HepG2 (cell line): ENCODE data around the gene CCDC30. TPM values are rescaled to one million over a fixed set of nuclear protein-coding genes. Genes with fewer than 3 reads are reported as not detected.

Experiments
- ATAC-seq: fragments of 200-7000 bp; cut with Tn5 transposase; 3 replicates; pipeline ENCODE4 v1.9.1; 2020; ENCODE audit warnings: mild to moderate bottlenecking, moderate library complexity
- BruUV-seq: library from RNA; stranded (reverse); fragments of 400-500 nt; replicated peaks from 2 replicates; lab custom pipeline; 2021; lab: Mats Ljungman, UMichigan
- CTCF ChIA-PET: fragments of 300-600 bp; formaldehyde crosslinking; extraction: SDS; loops from one replicate; lab custom pipeline; 2021; ENCODE audit warnings: low total read pairs, inconsistent platforms, low intra/inter-chr PET ratio; lab: Yijun Ruan, JAX
- POLR2A ChIA-PET: fragments of 350-600 bp; sonication (Branson Sonifier 250); formaldehyde crosslinking; loops from one replicate; lab custom pipeline; 2020; ENCODE audit warnings: antibody characterized with exemption, inconsistent platforms; lab: Yijun Ruan, JAX
- DNase-seq: peaks from one replicate; pipeline ENCODE4 v3.0.0-alpha.2; 2015; ENCODE audit warnings: low spot score
- FAIRE-seq: peaks from 3 replicates; lab custom pipeline; 2011; peaks lifted over from hg19 to GRCh38; lab: Jason Lieb, UNC
- H2AFZ ChIP-seq: one replicate; pipeline ENCODE4 v1.6.1; 2011; ENCODE audit warnings: low read length, inconsistent platforms
- H3K27ac ChIP-seq: fragments of 300-600 bp; 3 replicates; pipeline ENCODE4 v1.8.0; 2011; ENCODE audit warnings: mixed run types, mild to moderate bottlenecking, mixed read lengths, low read length, inconsistent platforms; ENCODE audit not compliant: insufficient read depth; ENCODE audit errors: extremely low read length
- H3K27me3 ChIP-seq, 2 experiments: fragments of 200-600 bp in 1 of 2; 2 replicates in 1 of 2; 3 replicates in 1 of 2; pipeline versions ENCODE4 v1.6.0 to v1.8.0; 2011; ENCODE audit warnings: low read length in 2 of 2, mild to moderate bottlenecking in 2 of 2, moderate library complexity in 2 of 2, inconsistent platforms in 1 of 2; ENCODE audit not compliant: insufficient read depth in 2 of 2, control insufficient read depth in 1 of 2
- H3K36me3 ChIP-seq, 2 experiments: fragments of 200-600 bp in 1 of 2; replicated peaks in 1 of 2; 2 replicates in 1 of 2; 3 replicates in 1 of 2; pipeline versions ENCODE4 v1.5.1 to v1.8.0; 2011; ENCODE audit warnings: low read length in 2 of 2, inconsistent platforms in 1 of 2; ENCODE audit not compliant: insufficient read depth in 2 of 2, control insufficient read depth in 1 of 2
- H3K4me1 ChIP-seq: 2 replicates; pipeline ENCODE4 v1.5.1; 2012; ENCODE audit warnings: low read length, inconsistent platforms; ENCODE audit not compliant: insufficient read depth
- H3K4me2 ChIP-seq: 2 replicates; pipeline ENCODE4 v1.6.0; 2011; ENCODE audit warnings: low read depth, low read length, inconsistent platforms
- H3K4me3 ChIP-seq, 3 experiments: fragments of 200-600 bp in 1 of 3; sonication (generic), shearing (Covaris generic) in 1 of 3; replicated peaks in 1 of 3; 2 replicates each; pipeline ENCODE4 v1.5.1; 2011 to 2016; ENCODE audit warnings: low read length in 3 of 3, inconsistent platforms in 2 of 3, low read depth in 2 of 3, mild to moderate bottlenecking in 2 of 3, control low read depth in 1 of 3, mixed read lengths in 1 of 3; ENCODE audit not compliant: insufficient read depth in 1 of 3
- H3K79me2 ChIP-seq: one replicate; pipeline ENCODE4 v1.6.1; 2011; ENCODE audit warnings: low read length, inconsistent platforms; ENCODE audit not compliant: insufficient read depth
- H3K9ac ChIP-seq: 2 replicates; pipeline ENCODE4 v1.6.0; 2011; ENCODE audit warnings: mild to moderate bottlenecking, low read depth, low read length, inconsistent platforms; ENCODE audit not compliant: insufficient read depth
- H3K9me3 ChIP-seq: 2 replicates; pipeline ENCODE4 v1.5.1; 2012; ENCODE audit warnings: mild to moderate bottlenecking, low read length
- H4K20me1 ChIP-seq: 2 replicates; pipeline ENCODE4 v1.6.0; 2011; ENCODE audit warnings: inconsistent platforms, mild to moderate bottlenecking, low read length, moderate library complexity; ENCODE audit not compliant: insufficient read depth
- ADNP ChIP-seq: sonication (generic); formaldehyde crosslinking; IDR thresholded peaks from 2 replicates; pipeline ENCODE4 v1.4.0; 2020; ENCODE audit warnings: missing genetic modification reagents
- CC2D1A ChIP-seq: sonication (generic); formaldehyde crosslinking; IDR thresholded peaks from 2 replicates; pipeline ENCODE4 v1.8.1; 2023; ENCODE audit warnings: mild to moderate bottlenecking, missing genetic modification reagents
- CEBPB ChIP-seq: IDR thresholded peaks from 2 replicates; pipeline ENCODE4 v1.6.1; 2011; ENCODE audit warnings: low read depth, low read length, improper control_type of control experiment, borderline replicate concordance
- FUBP1 ChIP-seq: sonication (generic); formaldehyde crosslinking; IDR thresholded peaks from 2 replicates; pipeline ENCODE4 v1.5.1; 2020; ENCODE audit warnings: missing genetic modification reagents, mild to moderate bottlenecking, borderline replicate concordance
- HOXA5 ChIP-seq: sonication (generic); formaldehyde crosslinking; IDR thresholded peaks from 2 replicates; pipeline ENCODE4 v1.4.0; 2020; ENCODE audit warnings: missing genetic modification reagents
- MTF2 ChIP-seq: sonication (generic); formaldehyde crosslinking; IDR thresholded peaks from 2 replicates; pipeline ENCODE4 v1.5.0; 2020; ENCODE audit warnings: missing genetic modification reagents, borderline replicate concordance
- PAXIP1 ChIP-seq: sonication (generic); formaldehyde crosslinking; conservative IDR thresholded peaks from 2 replicates; pipeline ENCODE4 v1.4.0; 2020; ENCODE audit warnings: mild to moderate bottlenecking, missing genetic modification reagents, moderate library complexity
- RXRA ChIP-seq: sonication (generic); formaldehyde crosslinking; IDR thresholded peaks from 2 replicates; pipeline ENCODE4 v1.5.1; 2020; ENCODE audit warnings: missing genetic modification reagents
- SAP130 ChIP-seq: IDR thresholded peaks from 2 replicates; pipeline ENCODE4 v1.6.1; 2016; ENCODE audit warnings: low read depth
- TCF12 ChIP-seq, 2 experiments: fragments of 450-650 bp in 1 of 2; sonication (generic) in 1 of 2; formaldehyde crosslinking in 1 of 2; IDR thresholded peaks; 2 replicates each; pipeline versions ENCODE4 v1.6.1 to v1.8.0; 2017 to 2022; ENCODE audit warnings: antibody characterized with exemption in 1 of 2, mild to moderate bottlenecking in 1 of 2, missing genetic modification reagents in 1 of 2, moderate library complexity in 1 of 2
- YEATS4 ChIP-seq: sonication (generic); formaldehyde crosslinking; IDR thresholded peaks from 2 replicates; pipeline ENCODE4 v1.4.0; 2020; ENCODE audit warnings: missing genetic modification reagents, borderline replicate concordance
- ZBTB49 ChIP-seq: sonication (generic); formaldehyde crosslinking; IDR thresholded peaks from 2 replicates; pipeline ENCODE4 v1.4.0; 2020; ENCODE audit warnings: missing genetic modification reagents, borderline replicate concordance
- ZMYM4 ChIP-seq: sonication (generic); formaldehyde crosslinking; IDR thresholded peaks from 2 replicates; pipeline ENCODE4 v1.8.1; 2023; ENCODE audit warnings: mild to moderate bottlenecking, missing genetic modification reagents
- ZNF33B ChIP-seq: sonication (generic); formaldehyde crosslinking; IDR thresholded peaks from 2 replicates; pipeline ENCODE4 v1.5.1; 2020; ENCODE audit warnings: mild to moderate bottlenecking, missing genetic modification reagents
- ZNF34 ChIP-seq: sonication (generic); formaldehyde crosslinking; IDR thresholded peaks from 2 replicates; pipeline ENCODE4 v1.4.0; 2020; ENCODE audit warnings: mild to moderate bottlenecking, missing genetic modification reagents, borderline replicate concordance
- ZNF619 ChIP-seq: sonication (generic); formaldehyde crosslinking; IDR thresholded peaks from 2 replicates; pipeline ENCODE4 v1.4.0; 2020; ENCODE audit warnings: mild to moderate bottlenecking, missing genetic modification reagents
- ZSCAN21 ChIP-seq: sonication (generic); formaldehyde crosslinking; IDR thresholded peaks from 2 replicates; pipeline ENCODE4 v1.8.0; 2022; ENCODE audit warnings: mild to moderate bottlenecking, missing genetic modification reagents, moderate library complexity, borderline replicate concordance
- WGBS: methylation state at CpG from one replicate; pipeline ENCODE4 v1.1.6; 2017; ENCODE audit warnings: low lambda C conversion rate; 5-methylcytosine and 5-hydroxymethylcytosine counted together
- in situ Hi-C: cut with HindIII; loops from 2 replicates; pipeline ENCODE4 v1.10.0; 2017; ENCODE audit warnings: low pct_unique_long_range_greater_than_20kb; ENCODE audit not compliant: extremely low pct_ligation_motif_present
- intact Hi-C: fragments of 100-400 bp; cut with micrococcal nuclease; formaldehyde crosslinking; loops from one replicate; pipeline ENCODE4 v1.10.0; 2022; ENCODE audit not compliant: unreplicated experiment
- polyA plus RNA-seq, 8 experiments: library from polyadenylated mRNA; depleted of rRNA in 3 of 8; stranded (reverse) in 7 of 8; unstranded in 1 of 8; fragments of >200 nt; fragmentation: Illumina TruSeq in 4 of 8; extraction: Trizol in 4 of 8; gene quantifications; 2 replicates each; pipeline versions ENCODE4 v1.2.1 to v1.2.3, GENCODE V29; 2011 to 2016; ENCODE audit warnings: low read depth in 4 of 8, missing spikeins in 1 of 8, mixed read lengths in 1 of 8; ENCODE audit not compliant: insufficient read depth in 1 of 8
- total RNA-seq, 5 experiments: library from RNA; depleted of rRNA; stranded (reverse); fragments of >200 nt; fragmentation: Illumina TruSeq; extraction: Trizol; gene quantifications; 2 replicates each; pipeline ENCODE4 v1.2.3, GENCODE V29; 2016; ENCODE audit warnings: low read depth in 1 of 5

CCDC30 gene
- total and polyA plus RNA-seq, 2 of the 13 experiments (the other 11 are each of a cell fraction or from before 2014, with no cell fraction given): 0.25 to 0.77 TPM

GRCh38 chr1:42524330-42524729 is 61.2 kb downstream of the CCDC30 start (continued):
- TF ChIP-seq TCF12 (IDR thresholded peaks at IDR 0.05): no peak
- TF ChIP-seq TCF12 (CRISPR knock-in tag; IDR thresholded peaks at IDR 0.05): no peak
- no peak for TF ChIP-seq FUBP1 (CRISPR knock-in tag)
- TF ChIP-seq RXRA (CRISPR knock-in tag): no peak
- TF ChIP-seq PAXIP1: no peak
- no peak for TF ChIP-seq HOXA5
- no peak for TF ChIP-seq ZNF34 (CRISPR knock-in tag)

GRCh38 chr1:42529724-42530181 is 66.7 kb downstream of the CCDC30 start:
- FAIRE-seq (no peak), ATAC-seq (no peak), DNase-seq (no peak)
- Histone ChIP-seq H3K27me3 (no peaks in the 10 kb centered on the region), H3K4me3 (peak overlapping the region in 2 of 3 experiments; percentile 7 to 23; a peak in 3 of 6 replicates), H3K4me2 (peak overlapping the region; percentile 49), H3K4me1 (peaks cover 6% of the 10 kb centered on the region; the same call in 1 of the 2 replicates), H2AFZ (no peak overlapping the region), H3K36me3 (no peaks in the 10 kb centered on the region), H3K9me3 (no peaks in the 10 kb centered on the region), H3K27ac (no peak overlapping the region), H3K79me2 (no peaks in the 10 kb centered on the region), H3K9ac (no peak overlapping the region), H4K20me1 (no peaks in the 10 kb centered on the region)
- POLR2A ChIA-PET: no interaction called here
- in situ Hi-C loops (no loop called here), intact Hi-C loops (no loop called here)
- no TSS peak for BruUV-seq
- 46% methylated on average over 3 of the region's 3 CpGs for WGBS
- CTCF ChIA-PET: no interaction called here
- TF ChIP-seq ADNP (no peak), ZNF33B (no peak), ZSCAN21 (no peak), CC2D1A (CRISPR knock-in tag) (no peak), ZMYM4 (CRISPR knock-in tag) (no peak), MTF2 (CRISPR knock-in tag) (no peak), ZNF619 (CRISPR knock-in tag) (no peak), SAP130 (CRISPR knock-in tag) (no peak), YEATS4 (CRISPR knock-in tag) (no peak), ZBTB49 (CRISPR knock-in tag) (no peak), CEBPB (no peak)
